ENCODE data around the gene TRPM3.

The TRPM3 gene

DNA sequence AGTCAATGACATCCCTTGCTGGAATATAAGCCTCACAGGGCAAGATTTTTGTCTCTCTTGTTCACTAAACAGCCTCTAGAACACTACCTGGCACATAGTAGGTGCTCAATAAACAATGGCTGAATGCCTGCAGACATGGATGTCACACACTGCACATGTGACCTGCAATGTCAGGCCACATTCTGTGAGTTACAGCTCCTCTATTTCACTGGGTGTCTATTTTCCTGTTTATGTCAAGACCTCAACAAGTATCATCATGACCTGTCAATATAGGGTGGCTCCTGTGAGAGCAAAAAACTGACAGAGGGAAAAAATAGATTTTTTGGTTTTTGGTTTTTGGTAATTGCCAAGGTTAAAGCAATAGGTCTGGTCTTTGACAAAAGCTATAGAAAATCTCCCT, 562.3 kb downstream of the TRPM3 start:
- ChIA-PET CTCF (interaction anchor here (1.2 kb wide), 1 partner anchor 448 kb away, joined by 4 read pairs; no protein-coding TSS in a partner anchor), POLR2A (no interaction called here)
- DNase-seq (ENCODE audit: low read depth, low spot score), result no peak
- TF ChIP-seq CTCF (IDR thresholded peaks at IDR 0.05; ENCODE audit: insufficient read depth, low read length, missing control alignments), result no peak
- H3K4me3 ChIP-seq (ENCODE audit: low read depth, low read length), result no peak overlapping the region

DNA sequence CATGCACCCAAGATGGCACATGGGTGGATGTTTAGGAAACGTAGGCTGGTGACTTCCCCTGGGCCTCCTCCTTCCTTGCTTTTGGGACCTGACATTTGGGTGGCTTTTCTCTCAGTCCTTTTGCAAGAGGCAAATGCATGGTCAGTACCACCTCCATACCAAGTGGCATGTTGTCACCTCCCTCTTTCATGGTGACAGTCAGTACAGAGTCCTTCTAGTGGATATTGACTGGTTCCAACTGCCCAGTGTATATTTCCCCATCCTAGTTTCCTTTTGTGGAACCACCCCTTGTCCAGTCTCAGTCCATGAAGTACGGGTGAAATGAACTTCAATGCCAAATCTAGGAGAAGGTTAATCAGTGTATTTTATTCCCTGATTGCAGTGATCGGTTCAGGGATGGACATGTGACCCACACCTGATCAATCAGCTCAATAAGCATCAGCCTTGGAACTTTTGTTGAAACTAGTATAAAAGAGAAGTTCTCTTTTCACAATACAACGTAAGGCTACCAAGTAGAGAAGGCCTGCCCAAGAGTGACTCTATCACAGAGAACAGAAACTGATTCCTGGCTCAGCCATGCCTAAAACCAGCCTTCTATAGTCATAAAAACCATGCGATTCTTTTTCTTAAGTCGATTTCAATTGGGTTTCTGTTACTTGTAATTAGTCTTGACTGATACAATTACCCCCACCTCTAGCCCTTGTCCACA, 563.6 kb downstream of the TRPM3 start:
- no peak for DNase-seq (ENCODE audit: low read depth, low spot score)

DNA sequence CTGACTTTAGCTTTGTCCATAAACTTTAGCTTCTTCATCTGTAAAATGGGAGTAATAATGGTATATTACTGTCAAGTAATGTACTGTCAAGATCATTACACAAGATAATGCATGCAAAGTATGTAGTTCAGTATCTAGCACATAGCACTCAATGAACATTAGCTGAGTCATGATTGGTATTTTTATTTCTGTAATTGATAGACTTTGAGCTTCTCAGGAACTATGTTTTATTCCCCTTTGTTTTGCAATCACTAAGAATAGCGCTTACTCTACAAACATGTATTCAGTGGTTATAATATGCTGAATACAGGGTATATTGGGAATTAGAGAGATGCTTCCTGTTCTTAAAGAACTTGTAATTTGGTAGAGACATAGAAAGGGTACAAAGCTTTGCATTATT, 564.6 kb downstream of the TRPM3 start:
- ChIA-PET CTCF (no interaction called here), POLR2A (interaction anchor here (0.6 kb wide), 1 partner anchor 145 kb away, joined by 3 read pairs; no protein-coding TSS in a partner anchor)
- H3K4me3 ChIP-seq (ENCODE audit: low read depth, low read length), result no peak overlapping the region
- TF ChIP-seq CTCF (IDR thresholded peaks at IDR 0.05; ENCODE audit: insufficient read depth, low read length, missing control alignments), result no peak
- no peak for DNase-seq (ENCODE audit: low read depth, low spot score)

More for the DNA sequence above, 563.6 kb downstream of the TRPM3 start:
- no peak overlapping the region for H3K4me3 ChIP-seq (ENCODE audit: low read depth, low read length)
- ChIA-PET POLR2A (no interaction called here), CTCF (no interaction called here)
- no peak for TF ChIP-seq CTCF (IDR thresholded peaks at IDR 0.05; ENCODE audit: insufficient read depth, low read length, missing control alignments)

GRCh38 chr9:70554881-70555280, 566.5 kb downstream of the TRPM3 start:
- no peak overlapping the region for H3K4me3 ChIP-seq (ENCODE audit: low read depth, low read length)
- CTCF ChIA-PET, result interaction anchor here (0.7 to 2.6 kb wide), 5 partner anchors 10 to 215 kb away, joined by 3 to 7 read pairs (median 3); no protein-coding TSS in a partner anchor
- TF ChIP-seq CTCF (IDR thresholded peaks at IDR 0.05; ENCODE audit: insufficient read depth, low read length, missing control alignments), result no peak
- POLR2A ChIA-PET, result interaction anchor here (1.6 kb wide), 1 partner anchor 9 kb away, joined by 6 read pairs; no protein-coding TSS in a partner anchor
- no peak for DNase-seq (ENCODE audit: low read depth, low spot score)

GRCh38 chr9:70553707-70554673, 567.4 kb downstream of the TRPM3 start:
- ChIA-PET CTCF (interaction anchor here (0.8 to 2.6 kb wide), 3 partner anchors 11 to 214 kb away, joined by 3 to 7 read pairs (median 4); no protein-coding TSS in a partner anchor), POLR2A (interaction anchor here (0.6 to 1.6 kb wide), 2 partner anchors 10 to 12 kb away, joined by 3 to 6 read pairs; no protein-coding TSS in a partner anchor)
- H3K4me3 ChIP-seq (ENCODE audit: low read depth, low read length), result no peak overlapping the region
- DNase-seq (ENCODE audit: low read depth, low spot score), result no peak
- TF ChIP-seq CTCF (IDR thresholded peaks at IDR 0.05; ENCODE audit: insufficient read depth, low read length, missing control alignments), result no peak
